HepG2 (cell line): Measurements from ENCODE around the gene TBC1D26. TPM values are rescaled to one million over a fixed set of nuclear protein-coding genes. Genes with fewer than 3 reads are reported as not detected.

Experiments
- ATAC-seq: fragments of 200-7000 bp; cut with Tn5 transposase; 3 replicates; pipeline ENCODE4 v1.9.1; 2020; ENCODE audit warnings: mild to moderate bottlenecking, moderate library complexity
- BruUV-seq: library from RNA; stranded (reverse); fragments of 400-500 nt; replicated peaks from 2 replicates; lab custom pipeline; 2021; lab: Mats Ljungman, UMichigan
- CTCF ChIA-PET: fragments of 300-600 bp; formaldehyde crosslinking; extraction: SDS; loops from one replicate; lab custom pipeline; 2021; ENCODE audit warnings: low total read pairs, inconsistent platforms, low intra/inter-chr PET ratio; lab: Yijun Ruan, JAX
- POLR2A ChIA-PET: fragments of 350-600 bp; sonication (Branson Sonifier 250); formaldehyde crosslinking; loops from one replicate; lab custom pipeline; 2020; ENCODE audit warnings: antibody characterized with exemption, inconsistent platforms; lab: Yijun Ruan, JAX
- DNase-seq: peaks from one replicate; pipeline ENCODE4 v3.0.0-alpha.2; 2015; ENCODE audit warnings: low spot score
- FAIRE-seq: peaks from 3 replicates; lab custom pipeline; 2011; peaks lifted over from hg19 to GRCh38; lab: Jason Lieb, UNC
- H2AFZ ChIP-seq: one replicate; pipeline ENCODE4 v1.6.1; 2011; ENCODE audit warnings: low read length, inconsistent platforms
- H3K27ac ChIP-seq: fragments of 300-600 bp; 3 replicates; pipeline ENCODE4 v1.8.0; 2011; ENCODE audit warnings: mixed run types, mild to moderate bottlenecking, mixed read lengths, low read length, inconsistent platforms; ENCODE audit not compliant: insufficient read depth; ENCODE audit errors: extremely low read length
- H3K27me3 ChIP-seq, 2 experiments: fragments of 200-600 bp in 1 of 2; 2 replicates in 1 of 2; 3 replicates in 1 of 2; pipeline versions ENCODE4 v1.6.0 to v1.8.0; 2011; ENCODE audit warnings: low read length in 2 of 2, mild to moderate bottlenecking in 2 of 2, moderate library complexity in 2 of 2, inconsistent platforms in 1 of 2; ENCODE audit not compliant: insufficient read depth in 2 of 2, control insufficient read depth in 1 of 2
- H3K36me3 ChIP-seq, 2 experiments: fragments of 200-600 bp in 1 of 2; replicated peaks in 1 of 2; 2 replicates in 1 of 2; 3 replicates in 1 of 2; pipeline versions ENCODE4 v1.5.1 to v1.8.0; 2011; ENCODE audit warnings: low read length in 2 of 2, inconsistent platforms in 1 of 2; ENCODE audit not compliant: insufficient read depth in 2 of 2, control insufficient read depth in 1 of 2
- H3K4me1 ChIP-seq: 2 replicates; pipeline ENCODE4 v1.5.1; 2012; ENCODE audit warnings: low read length, inconsistent platforms; ENCODE audit not compliant: insufficient read depth
- H3K4me2 ChIP-seq: 2 replicates; pipeline ENCODE4 v1.6.0; 2011; ENCODE audit warnings: low read depth, low read length, inconsistent platforms
- H3K4me3 ChIP-seq, 3 experiments: fragments of 200-600 bp in 1 of 3; sonication (generic), shearing (Covaris generic) in 1 of 3; replicated peaks in 1 of 3; 2 replicates each; pipeline ENCODE4 v1.5.1; 2011 to 2016; ENCODE audit warnings: low read length in 3 of 3, inconsistent platforms in 2 of 3, low read depth in 2 of 3, mild to moderate bottlenecking in 2 of 3, control low read depth in 1 of 3, mixed read lengths in 1 of 3; ENCODE audit not compliant: insufficient read depth in 1 of 3
- H3K79me2 ChIP-seq: one replicate; pipeline ENCODE4 v1.6.1; 2011; ENCODE audit warnings: low read length, inconsistent platforms; ENCODE audit not compliant: insufficient read depth
- H3K9ac ChIP-seq: 2 replicates; pipeline ENCODE4 v1.6.0; 2011; ENCODE audit warnings: mild to moderate bottlenecking, low read depth, low read length, inconsistent platforms; ENCODE audit not compliant: insufficient read depth
- H3K9me3 ChIP-seq: 2 replicates; pipeline ENCODE4 v1.5.1; 2012; ENCODE audit warnings: mild to moderate bottlenecking, low read length
- H4K20me1 ChIP-seq: 2 replicates; pipeline ENCODE4 v1.6.0; 2011; ENCODE audit warnings: inconsistent platforms, mild to moderate bottlenecking, low read length, moderate library complexity; ENCODE audit not compliant: insufficient read depth
- FOXP4 ChIP-seq: sonication (generic); formaldehyde crosslinking; IDR thresholded peaks from 2 replicates; pipeline ENCODE4 v1.4.0; 2020; ENCODE audit warnings: missing genetic modification reagents
- NONO ChIP-seq, 2 experiments: fragments of 450-650 bp in 1 of 2; sonication (generic) in 1 of 2; formaldehyde crosslinking in 1 of 2; IDR thresholded peaks in 1 of 2; conservative IDR thresholded peaks in 1 of 2; 2 replicates each; pipeline versions ENCODE4 v1.6.1 to v1.8.0; 2017 to 2022; ENCODE audit warnings: mild to moderate bottlenecking in 1 of 2, missing genetic modification reagents in 1 of 2, moderate library complexity in 1 of 2
- RELA ChIP-seq: sonication (generic); formaldehyde crosslinking; IDR thresholded peaks from 2 replicates; pipeline ENCODE4 v1.4.0; 2020; ENCODE audit warnings: missing genetic modification reagents
- SSRP1 ChIP-seq: IDR thresholded peaks from 2 replicates; pipeline ENCODE4 v1.6.1; 2016; ENCODE audit warnings: control low read depth
- YY1 ChIP-seq: IDR thresholded peaks from 2 replicates; pipeline ENCODE4 v1.6.1; 2011; ENCODE audit warnings: low read length, low read depth, moderate library complexity, mild to moderate bottlenecking; ENCODE audit not compliant: insufficient read depth, insufficient replicate concordance
- ZBTB21 ChIP-seq: sonication (generic); formaldehyde crosslinking; IDR thresholded peaks from 2 replicates; pipeline ENCODE4 v1.4.0; 2020; ENCODE audit warnings: missing genetic modification reagents
- ZNF160 ChIP-seq: sonication (generic); formaldehyde crosslinking; IDR thresholded peaks from 2 replicates; pipeline ENCODE4 v1.8.0; 2022; ENCODE audit warnings: mild to moderate bottlenecking, inconsistent platforms, missing genetic modification reagents
- ZNF180 ChIP-seq: sonication (generic); formaldehyde crosslinking; IDR thresholded peaks from 2 replicates; pipeline ENCODE4 v1.4.0; 2020; ENCODE audit warnings: low read depth, missing genetic modification reagents, borderline replicate concordance
- ZNF280D ChIP-seq: sonication (generic); formaldehyde crosslinking; IDR thresholded peaks from 2 replicates; pipeline ENCODE4 v1.5.1; 2020; ENCODE audit warnings: mild to moderate bottlenecking, missing genetic modification reagents
- ZNF335 ChIP-seq: sonication (generic); formaldehyde crosslinking; IDR thresholded peaks from 2 replicates; pipeline ENCODE4 v1.4.0; 2020; ENCODE audit warnings: missing genetic modification reagents
- ZNF772 ChIP-seq: sonication (generic); formaldehyde crosslinking; IDR thresholded peaks from 2 replicates; pipeline ENCODE4 v1.5.0; 2020; ENCODE audit warnings: mild to moderate bottlenecking, missing genetic modification reagents
- WGBS: methylation state at CpG from one replicate; pipeline ENCODE4 v1.1.6; 2017; ENCODE audit warnings: low lambda C conversion rate; 5-methylcytosine and 5-hydroxymethylcytosine counted together
- in situ Hi-C: cut with HindIII; loops from 2 replicates; pipeline ENCODE4 v1.10.0; 2017; ENCODE audit warnings: low pct_unique_long_range_greater_than_20kb; ENCODE audit not compliant: extremely low pct_ligation_motif_present
- intact Hi-C: fragments of 100-400 bp; cut with micrococcal nuclease; formaldehyde crosslinking; loops from one replicate; pipeline ENCODE4 v1.10.0; 2022; ENCODE audit not compliant: unreplicated experiment
- polyA plus RNA-seq, 8 experiments: library from polyadenylated mRNA; depleted of rRNA in 3 of 8; stranded (reverse) in 7 of 8; unstranded in 1 of 8; fragments of >200 nt; fragmentation: Illumina TruSeq in 4 of 8; extraction: Trizol in 4 of 8; gene quantifications; 2 replicates each; pipeline versions ENCODE4 v1.2.1 to v1.2.3, GENCODE V29; 2011 to 2016; ENCODE audit warnings: low read depth in 4 of 8, missing spikeins in 1 of 8, mixed read lengths in 1 of 8; ENCODE audit not compliant: insufficient read depth in 1 of 8
- total RNA-seq, 5 experiments: library from RNA; depleted of rRNA; stranded (reverse); fragments of >200 nt; fragmentation: Illumina TruSeq; extraction: Trizol; gene quantifications; 2 replicates each; pipeline ENCODE4 v1.2.3, GENCODE V29; 2016; ENCODE audit warnings: low read depth in 1 of 5

TBC1D26 gene
- total and polyA plus RNA-seq, 2 of the 13 experiments (the other 11 are each of a cell fraction or from before 2014, with no cell fraction given) = 0.33 TPM; not detected in 1

GRCh38 chr17:15741624-15742023, 9.5 kb downstream of the TBC1D26 start:
- no peak overlapping the region for H2AFZ ChIP-seq
- no peaks in the 10 kb centered on the region for H3K36me3 ChIP-seq
- no CpG with 5 or more reads among the region's 9 CpGs for WGBS
- H3K27me3 ChIP-seq = peaks cover 0 to 9% of the 10 kb centered on the region in 2 experiments; a peak in 4 of 5 replicates
- BruUV-seq = no TSS peak
- ChIA-PET CTCF (no interaction called here), POLR2A (no interaction called here)
- H3K4me1 ChIP-seq = no peaks in the 10 kb centered on the region
- H4K20me1 ChIP-seq = no peaks in the 10 kb centered on the region
- TF ChIP-seq ZNF180 (CRISPR knock-in tag) (no peak), ZNF160 (CRISPR knock-in tag) (no peak), SSRP1 (CRISPR knock-in tag) (no peak), ZNF772 (CRISPR knock-in tag) (no peak), ZBTB21 (CRISPR knock-in tag) (no peak), RELA (CRISPR knock-in tag) (no peak), ZNF335 (CRISPR knock-in tag) (no peak), FOXP4 (CRISPR knock-in tag) (no peak), ZNF280D (CRISPR knock-in tag) (no peak), YY1 (no peak), NONO (IDR thresholded peaks at IDR 0.05) (no peak), NONO (CRISPR knock-in tag; conservative IDR thresholded peaks at IDR 0.05) (no peak)
- FAIRE-seq = no peak
- ATAC-seq = no peak
- H3K9ac ChIP-seq = no peak overlapping the region
- in situ Hi-C loops (no loop called here), intact Hi-C loops (no loop called here)
- no peaks in the 10 kb centered on the region for H3K79me2 ChIP-seq
- H3K4me2 ChIP-seq = no peak overlapping the region
- H3K9me3 ChIP-seq = no peaks in the 10 kb centered on the region
- H3K4me3 ChIP-seq = no peak overlapping the region
- DNase-seq = no peak
- H3K27ac ChIP-seq = no peak overlapping the region
